GM23338 (cell line): ENCODE results near the gene DCLK1. TPM values are rescaled to one million over a fixed set of nuclear protein-coding genes. Genes with fewer than 3 reads are reported as not detected.

Experiments
- ATAC-seq: fragments of 200-7000 bp; cut with Tn5 transposase; 3 replicates; pipeline ENCODE4 v1.9.1; 2020
- DNase-seq: peaks from one replicate; pipeline ENCODE4 v3.0.0-alpha.2; 2015; ENCODE audit warnings: low spot score
- H2AFZ ChIP-seq: fragments of 200-600 bp; sonication (generic); 2 replicates; pipeline ENCODE4 v1.8.0; 2016; ENCODE audit warnings: antibody characterized with exemption, mild to moderate bottlenecking, moderate library complexity
- H3F3A ChIP-seq: fragments of 200-600 bp; sonication (generic); replicated peaks from 2 replicates; pipeline ENCODE4 v1.8.0; 2017; ENCODE audit warnings: antibody characterized with exemption, mixed run types, low read depth
- H3K27ac ChIP-seq: fragments of 200-600 bp; sonication (generic); 2 replicates; pipeline ENCODE4 v1.6.1; 2016; ENCODE audit warnings: low read depth
- H3K27me3 ChIP-seq: fragments of 200-600 bp; sonication (generic); 2 replicates; pipeline ENCODE4 v1.8.0; 2016; ENCODE audit warnings: mild to moderate bottlenecking, mixed run types, moderate library complexity; ENCODE audit not compliant: insufficient read depth
- H3K36me3 ChIP-seq: fragments of 200-600 bp; sonication (generic); 2 replicates; pipeline ENCODE4 v1.8.0; 2016; ENCODE audit warnings: mild to moderate bottlenecking; ENCODE audit not compliant: insufficient read depth
- H3K4me1 ChIP-seq: fragments of 200-600 bp; sonication (generic); 2 replicates; pipeline ENCODE4 v1.8.0; 2016; ENCODE audit warnings: mild to moderate bottlenecking, moderate library complexity; ENCODE audit not compliant: insufficient read depth
- H3K4me2 ChIP-seq: fragments of 200-600 bp; sonication (generic); 2 replicates; pipeline ENCODE4 v1.7.1; 2017; ENCODE audit warnings: mixed run types
- H3K4me3 ChIP-seq: fragments of 200-600 bp; sonication (generic); 2 replicates; pipeline ENCODE4 v1.6.1; 2016; ENCODE audit warnings: mixed run types
- H3K79me2 ChIP-seq: fragments of 200-600 bp; sonication (generic); replicated peaks from 2 replicates; pipeline ENCODE4 v1.8.0; 2017; ENCODE audit warnings: mild to moderate bottlenecking; ENCODE audit not compliant: insufficient read depth
- H3K9me2 ChIP-seq: fragments of 200-600 bp; sonication (generic); 2 replicates; pipeline ENCODE4 v1.8.0; 2017; ENCODE audit not compliant: insufficient read depth
- H4K20me1 ChIP-seq: fragments of 200-600 bp; sonication (generic); replicated peaks from 2 replicates; pipeline ENCODE4 v1.8.0; 2017; ENCODE audit warnings: mild to moderate bottlenecking; ENCODE audit not compliant: insufficient read depth
- H3K27ac Mint-ChIP-seq: 2 replicates; pipeline ENCODE4 v1.8.0; 2020; ENCODE audit warnings: inconsistent platforms, mild to moderate bottlenecking, moderate library complexity, mixed read lengths
- H3K27me3 Mint-ChIP-seq: 3 replicates; pipeline ENCODE4 v1.8.0; 2022; ENCODE audit warnings: low read depth, mild to moderate bottlenecking, moderate library complexity, mixed read lengths, inconsistent platforms; ENCODE audit not compliant: insufficient read depth, poor library complexity
- H3K36me3 Mint-ChIP-seq: 3 replicates; pipeline ENCODE4 v1.8.0; 2021; ENCODE audit warnings: low read depth, mild to moderate bottlenecking, inconsistent platforms, moderate library complexity, mixed read lengths
- H3K4me1 Mint-ChIP-seq: 3 replicates; pipeline ENCODE4 v1.8.0; 2020; ENCODE audit warnings: mild to moderate bottlenecking, inconsistent platforms, mixed read lengths
- H3K4me3 Mint-ChIP-seq: 3 replicates; pipeline ENCODE4 v1.8.0; 2021; ENCODE audit warnings: moderate library complexity, mild to moderate bottlenecking, inconsistent platforms, mixed read lengths
- H3K9me3 Mint-ChIP-seq: 3 replicates; pipeline ENCODE4 v1.8.0; 2020; ENCODE audit warnings: moderate library complexity, mild to moderate bottlenecking, inconsistent platforms, mixed read lengths
- CREB1 ChIP-seq: fragments of 250-450 bp; sonication (Bioruptor Pico); IDR thresholded peaks from 2 replicates; pipeline ENCODE4 v1.5.0; 2020; ENCODE audit warnings: low read depth, mild to moderate bottlenecking, moderate library complexity
- CTCF ChIP-seq, 2 experiments: fragments of 200-600 bp in 1 of 2; sonication (generic) in 1 of 2; conservative IDR thresholded peaks; 2 replicates each; pipeline versions ENCODE4 v1.5.1 to v1.6.1; 2016 to 2017; ENCODE audit warnings: antibody characterized with exemption in 2 of 2, low read depth in 2 of 2, mild to moderate bottlenecking in 2 of 2, moderate library complexity in 1 of 2
- EZH2 ChIP-seq: fragments of 200-600 bp; sonication (generic); IDR thresholded peaks from one replicate; pipeline ENCODE4 v1.8.0; 2017; ENCODE audit warnings: antibody characterized with exemption, mild to moderate bottlenecking, low read depth; ENCODE audit not compliant: unreplicated experiment
- EZH2phosphoT487 ChIP-seq: fragments of 200-600 bp; sonication (generic); IDR thresholded peaks from one replicate; pipeline ENCODE4 v1.8.1; 2018; ENCODE audit warnings: antibody characterized with exemption; ENCODE audit not compliant: unreplicated experiment
- JUNB ChIP-seq: IDR thresholded peaks from one replicate; pipeline ENCODE4 v1.6.1; 2016; ENCODE audit warnings: antibody characterized with exemption; ENCODE audit not compliant: unreplicated experiment
- NANOG ChIP-seq: IDR thresholded peaks from 2 replicates; pipeline ENCODE4 v1.6.1; 2016; ENCODE audit warnings: antibody characterized with exemption, borderline replicate concordance
- POLR2AphosphoS5 ChIP-seq: IDR thresholded peaks from 2 replicates; pipeline ENCODE4 v1.6.1; 2016; ENCODE audit warnings: antibody characterized with exemption, low read depth
- REST ChIP-seq: IDR thresholded peaks from one replicate; pipeline ENCODE4 v1.6.1; 2018; ENCODE audit warnings: antibody characterized with exemption; ENCODE audit not compliant: unreplicated experiment
- STAT1 ChIP-seq: IDR thresholded peaks from one replicate; pipeline ENCODE4 v1.6.1; 2016; ENCODE audit warnings: antibody characterized with exemption; ENCODE audit not compliant: unreplicated experiment
- ZNF114 ChIP-seq: fragments of 250-450 bp; sonication (Bioruptor Pico); IDR thresholded peaks from 2 replicates; pipeline ENCODE4 v1.5.0; 2020; ENCODE audit warnings: mild to moderate bottlenecking, moderate library complexity
- ZNF331 ChIP-seq: fragments of 250-450 bp; sonication (Bioruptor Pico); IDR thresholded peaks from 2 replicates; pipeline ENCODE4 v1.5.0; 2020; ENCODE audit warnings: low read depth, mild to moderate bottlenecking, moderate library complexity
- polyA plus RNA-seq: library from polyadenylated mRNA; unstranded; fragments of >200 nt; fragmentation: Nextera tagmentation; extraction: Ambion mirVana; gene quantifications from 2 replicates; pipeline ENCODE4 v1.2.1, GENCODE V29; 2016
- total RNA-seq: library from RNA; depleted of rRNA; stranded (reverse); fragments of >200 nt; shearing (Covaris generic); gene quantifications from 2 replicates; pipeline ENCODE4 v1.2.3, GENCODE V29; 2014
- TF ChIP-seq, protein P1 (sequence below): IDR thresholded peaks from 2 replicates; pipeline ENCODE4 v1.6.1; 2016; ENCODE audit warnings: antibody characterized with exemption
- TF ChIP-seq, protein P2 (sequence below): fragments of 250-450 bp; sonication (Bioruptor Pico); IDR thresholded peaks from 2 replicates; pipeline ENCODE4 v1.5.0; 2020; ENCODE audit warnings: mild to moderate bottlenecking, moderate library complexity

The DCLK1 gene
- total and polyA plus RNA-seq, 2 experiments from 2014 or later: 13.1 to 57.7 TPM

GRCh38 chr13:35856084-35856483 lies 275.1 kb downstream of the DCLK1 start:
- H3K27ac Mint-ChIP-seq: peak overlapping the region; percentile 97
- no peaks in the 10 kb centered on the region for H3K9me3 Mint-ChIP-seq
- peaks cover 80% of the 10 kb centered on the region for H3K4me1 Mint-ChIP-seq
- TF ChIP-seq EZH2: no peak
- TF ChIP-seq, protein P1, sequence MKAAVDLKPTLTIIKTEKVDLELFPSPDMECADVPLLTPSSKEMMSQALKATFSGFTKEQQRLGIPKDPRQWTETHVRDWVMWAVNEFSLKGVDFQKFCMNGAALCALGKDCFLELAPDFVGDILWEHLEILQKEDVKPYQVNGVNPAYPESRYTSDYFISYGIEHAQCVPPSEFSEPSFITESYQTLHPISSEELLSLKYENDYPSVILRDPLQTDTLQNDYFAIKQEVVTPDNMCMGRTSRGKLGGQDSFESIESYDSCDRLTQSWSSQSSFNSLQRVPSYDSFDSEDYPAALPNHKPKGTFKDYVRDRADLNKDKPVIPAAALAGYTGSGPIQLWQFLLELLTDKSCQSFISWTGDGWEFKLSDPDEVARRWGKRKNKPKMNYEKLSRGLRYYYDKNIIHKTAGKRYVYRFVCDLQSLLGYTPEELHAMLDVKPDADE: no peak
- no peak for TF ChIP-seq CTCF (conservative IDR thresholded peaks at IDR 0.05; ENCODE audit: low read depth in 2 of 2)
- TF ChIP-seq NANOG: no peak
- TF ChIP-seq, protein P2, sequence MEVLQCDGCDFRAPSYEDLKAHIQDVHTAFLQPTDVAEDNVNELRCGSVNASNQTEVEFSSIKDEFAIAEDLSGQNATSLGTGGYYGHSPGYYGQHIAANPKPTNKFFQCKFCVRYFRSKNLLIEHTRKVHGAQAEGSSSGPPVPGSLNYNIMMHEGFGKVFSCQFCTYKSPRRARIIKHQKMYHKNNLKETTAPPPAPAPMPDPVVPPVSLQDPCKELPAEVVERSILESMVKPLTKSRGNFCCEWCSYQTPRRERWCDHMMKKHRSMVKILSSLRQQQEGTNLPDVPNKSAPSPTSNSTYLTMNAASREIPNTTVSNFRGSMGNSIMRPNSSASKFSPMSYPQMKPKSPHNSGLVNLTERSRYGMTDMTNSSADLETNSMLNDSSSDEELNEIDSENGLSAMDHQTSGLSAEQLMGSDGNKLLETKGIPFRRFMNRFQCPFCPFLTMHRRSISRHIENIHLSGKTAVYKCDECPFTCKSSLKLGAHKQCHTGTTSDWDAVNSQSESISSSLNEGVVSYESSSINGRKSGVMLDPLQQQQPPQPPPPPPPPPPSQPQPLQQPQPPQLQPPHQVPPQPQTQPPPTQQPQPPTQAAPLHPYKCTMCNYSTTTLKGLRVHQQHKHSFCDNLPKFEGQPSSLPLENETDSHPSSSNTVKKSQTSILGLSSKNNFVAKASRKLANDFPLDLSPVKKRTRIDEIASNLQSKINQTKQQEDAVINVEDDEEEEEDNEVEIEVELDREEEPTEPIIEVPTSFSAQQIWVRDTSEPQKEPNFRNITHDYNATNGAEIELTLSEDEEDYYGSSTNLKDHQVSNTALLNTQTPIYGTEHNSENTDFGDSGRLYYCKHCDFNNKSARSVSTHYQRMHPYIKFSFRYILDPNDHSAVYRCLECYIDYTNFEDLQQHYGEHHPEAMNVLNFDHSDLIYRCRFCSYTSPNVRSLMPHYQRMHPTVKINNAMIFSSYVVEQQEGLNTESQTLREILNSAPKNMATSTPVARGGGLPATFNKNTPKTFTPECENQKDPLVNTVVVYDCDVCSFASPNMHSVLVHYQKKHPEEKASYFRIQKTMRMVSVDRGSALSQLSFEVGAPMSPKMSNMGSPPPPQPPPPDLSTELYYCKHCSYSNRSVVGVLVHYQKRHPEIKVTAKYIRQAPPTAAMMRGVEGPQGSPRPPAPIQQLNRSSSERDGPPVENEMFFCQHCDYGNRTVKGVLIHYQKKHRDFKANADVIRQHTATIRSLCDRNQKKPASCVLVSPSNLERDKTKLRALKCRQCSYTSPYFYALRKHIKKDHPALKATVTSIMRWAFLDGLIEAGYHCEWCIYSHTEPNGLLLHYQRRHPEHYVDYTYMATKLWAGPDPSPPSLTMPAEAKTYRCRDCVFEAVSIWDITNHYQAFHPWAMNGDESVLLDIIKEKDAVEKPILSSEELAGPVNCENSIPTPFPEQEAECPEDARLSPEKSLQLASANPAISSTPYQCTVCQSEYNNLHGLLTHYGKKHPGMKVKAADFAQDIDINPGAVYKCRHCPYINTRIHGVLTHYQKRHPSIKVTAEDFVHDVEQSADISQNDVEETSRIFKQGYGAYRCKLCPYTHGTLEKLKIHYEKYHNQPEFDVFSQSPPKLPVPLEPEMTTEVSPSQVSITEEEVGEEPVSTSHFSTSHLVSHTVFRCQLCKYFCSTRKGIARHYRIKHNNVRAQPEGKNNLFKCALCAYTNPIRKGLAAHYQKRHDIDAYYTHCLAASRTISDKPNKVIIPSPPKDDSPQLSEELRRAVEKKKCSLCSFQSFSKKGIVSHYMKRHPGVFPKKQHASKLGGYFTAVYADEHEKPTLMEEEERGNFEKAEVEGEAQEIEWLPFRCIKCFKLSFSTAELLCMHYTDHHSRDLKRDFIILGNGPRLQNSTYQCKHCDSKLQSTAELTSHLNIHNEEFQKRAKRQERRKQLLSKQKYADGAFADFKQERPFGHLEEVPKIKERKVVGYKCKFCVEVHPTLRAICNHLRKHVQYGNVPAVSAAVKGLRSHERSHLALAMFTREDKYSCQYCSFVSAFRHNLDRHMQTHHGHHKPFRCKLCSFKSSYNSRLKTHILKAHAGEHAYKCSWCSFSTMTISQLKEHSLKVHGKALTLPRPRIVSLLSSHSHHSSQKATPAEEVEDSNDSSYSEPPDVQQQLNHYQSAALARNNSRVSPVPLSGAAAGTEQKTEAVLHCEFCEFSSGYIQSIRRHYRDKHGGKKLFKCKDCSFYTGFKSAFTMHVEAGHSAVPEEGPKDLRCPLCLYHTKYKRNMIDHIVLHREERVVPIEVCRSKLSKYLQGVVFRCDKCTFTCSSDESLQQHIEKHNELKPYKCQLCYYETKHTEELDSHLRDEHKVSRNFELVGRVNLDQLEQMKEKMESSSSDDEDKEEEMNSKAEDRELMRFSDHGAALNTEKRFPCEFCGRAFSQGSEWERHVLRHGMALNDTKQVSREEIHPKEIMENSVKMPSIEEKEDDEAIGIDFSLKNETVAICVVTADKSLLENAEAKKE: no peak
- no peak for TF ChIP-seq ZNF114 (CRISPR knock-in tag)
- TF ChIP-seq CREB1 (CRISPR knock-in tag): no peak
- TF ChIP-seq ZNF331 (CRISPR knock-in tag): no peak
- no peak for TF ChIP-seq STAT1
- TF ChIP-seq JUNB: no peak
- TF ChIP-seq EZH2phosphoT487: no peak
- TF ChIP-seq REST: no peak
- no peak for TF ChIP-seq POLR2AphosphoS5
- Histone ChIP-seq H3K4me3 (peak overlapping the region; percentile 37), H3K4me2 (peak overlapping the region; percentile 59), H2AFZ (no peak overlapping the region), H3K36me3 (no peaks in the 10 kb centered on the region), H3F3A (peaks cover 19% of the 10 kb centered on the region), H3K79me2 (peaks cover 26% of the 10 kb centered on the region), H3K4me1 (peaks cover 58% of the 10 kb centered on the region), H3K27me3 (no peaks in the 10 kb centered on the region), H3K9me2 (0 out of 2 replicates have a peak, but pooled peaks cover 4% of the 10 kb centered on the region), H3K27ac (peak overlapping the region; percentile 99), H4K20me1 (no peaks in the 10 kb centered on the region)
- peaks cover 28% of the 10 kb centered on the region for H3K36me3 Mint-ChIP-seq
- DNase-seq (peak; percentile 32), ATAC-seq (peak; percentile 2; the same call in 2 of the 3 replicates)
- peak overlapping the region; percentile 66 for H3K4me3 Mint-ChIP-seq
- peaks cover 2% of the 10 kb centered on the region for H3K27me3 Mint-ChIP-seq
